HepG2 (cell line): ENCODE measurements around the gene SRRM4. TPM values are rescaled to one million over a fixed set of nuclear protein-coding genes. Genes with fewer than 3 reads are reported as not detected.

ENCODE experiments used
- FOSL2 ChIP-seq: sonication (generic); formaldehyde crosslinking; IDR thresholded peaks from 2 replicates; pipeline ENCODE4 v1.4.0; 2020; ENCODE audit warnings: missing genetic modification reagents
- SKI ChIP-seq: fragments of 450-650 bp; IDR thresholded peaks from one replicate; pipeline ENCODE4 v1.6.1; 2018; ENCODE audit warnings: mild to moderate bottlenecking; ENCODE audit not compliant: partially characterized antibody
- SOX13 ChIP-seq, 3 experiments: fragments of 450-650 bp in 1 of 3; sonication (generic) in 1 of 3; formaldehyde crosslinking in 1 of 3; IDR thresholded peaks in 2 of 3; conservative IDR thresholded peaks in 1 of 3; 2 replicates each; pipeline versions ENCODE4 v1.5.0 to v1.6.1; 2016 to 2020; ENCODE audit warnings: antibody characterized with exemption in 1 of 3, mild to moderate bottlenecking in 1 of 3, missing compliant biosample characterization in 1 of 3, missing genetic modification reagents in 1 of 3, moderate library complexity in 1 of 3
- ZBTB1 ChIP-seq: sonication (generic); formaldehyde crosslinking; IDR thresholded peaks from 2 replicates; pipeline ENCODE4 v1.4.0; 2020; ENCODE audit warnings: missing genetic modification reagents, borderline replicate concordance
- ZMAT3 ChIP-seq: sonication (generic); formaldehyde crosslinking; conservative IDR thresholded peaks from 2 replicates; pipeline ENCODE4 v1.7.0; 2021; ENCODE audit warnings: missing genetic modification reagents
- ZNF547 ChIP-seq: sonication (generic); formaldehyde crosslinking; IDR thresholded peaks from 2 replicates; pipeline ENCODE4 v1.5.1; 2020; ENCODE audit warnings: mild to moderate bottlenecking, missing genetic modification reagents
- ZNF703 ChIP-seq: sonication (generic); formaldehyde crosslinking; IDR thresholded peaks from 2 replicates; pipeline ENCODE4 v1.5.1; 2020; ENCODE audit warnings: missing genetic modification reagents, mild to moderate bottlenecking, moderate library complexity, borderline replicate concordance
- ZNF749 ChIP-seq: sonication (generic); formaldehyde crosslinking; IDR thresholded peaks from 2 replicates; pipeline ENCODE4 v1.8.0; 2022; ENCODE audit warnings: mild to moderate bottlenecking, missing genetic modification reagents, moderate library complexity, borderline replicate concordance
- polyA plus RNA-seq, 8 experiments: library from polyadenylated mRNA; depleted of rRNA in 3 of 8; stranded (reverse) in 7 of 8; unstranded in 1 of 8; fragments of >200 nt; fragmentation: Illumina TruSeq in 4 of 8; extraction: Trizol in 4 of 8; gene quantifications; 2 replicates each; pipeline versions ENCODE4 v1.2.1 to v1.2.3, GENCODE V29; 2011 to 2016; ENCODE audit warnings: low read depth in 4 of 8, missing spikeins in 1 of 8, mixed read lengths in 1 of 8; ENCODE audit not compliant: insufficient read depth in 1 of 8
- total RNA-seq, 5 experiments: library from RNA; depleted of rRNA; stranded (reverse); fragments of >200 nt; fragmentation: Illumina TruSeq; extraction: Trizol; gene quantifications; 2 replicates each; pipeline ENCODE4 v1.2.3, GENCODE V29; 2016; ENCODE audit warnings: low read depth in 1 of 5
- TF ChIP-seq, protein P1 (sequence below), 2 experiments: sonication (generic) in 1 of 2; formaldehyde crosslinking in 1 of 2; IDR thresholded peaks; 2 replicates each; pipeline versions ENCODE4 v1.5.1 to v1.6.1; 2011 to 2020; ENCODE audit warnings: borderline replicate concordance in 1 of 2, low read depth in 1 of 2, low read length in 1 of 2, mild to moderate bottlenecking in 1 of 2, missing genetic modification reagents in 1 of 2, moderate library complexity in 1 of 2
- TF ChIP-seq, protein P2 (sequence below): sonication (generic); formaldehyde crosslinking; IDR thresholded peaks from 2 replicates; pipeline ENCODE4 v1.5.0; 2020; ENCODE audit warnings: missing genetic modification reagents

SRRM4 gene
- total and polyA plus RNA-seq, 2 of the 13 experiments (the other 11 are each of a cell fraction or from before 2014, with no cell fraction given): not detected

DNA sequence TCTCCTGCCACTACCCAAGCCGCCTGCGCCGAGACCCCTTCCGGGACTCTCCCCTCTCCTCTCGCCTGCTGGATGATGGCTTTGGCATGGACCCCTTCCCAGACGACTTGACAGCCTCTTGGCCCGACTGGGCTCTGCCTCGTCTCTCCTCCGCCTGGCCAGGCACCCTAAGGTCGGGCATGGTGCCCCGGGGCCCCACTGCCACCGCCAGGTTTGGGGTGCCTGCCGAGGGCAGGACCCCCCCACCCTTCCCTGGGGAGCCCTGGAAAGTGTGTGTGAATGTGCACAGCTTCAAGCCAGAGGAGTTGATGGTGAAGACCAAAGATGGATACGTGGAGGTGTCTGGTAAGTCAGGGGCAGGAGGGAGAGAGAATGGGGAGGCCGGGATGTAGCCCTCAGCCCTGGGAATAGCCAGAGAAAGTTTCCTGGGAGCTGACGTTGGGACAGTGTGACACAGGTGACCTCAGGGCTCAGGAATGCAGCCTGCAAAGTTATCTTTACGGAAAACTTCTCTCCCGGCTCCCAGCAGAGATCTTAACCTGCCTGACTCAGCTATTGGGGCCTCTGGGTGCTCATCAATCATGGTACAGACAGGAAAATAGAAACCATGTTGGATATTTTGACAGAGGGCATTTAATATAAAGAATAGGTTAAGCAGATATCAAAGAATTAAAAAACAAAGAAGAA lies 198.1 kb downstream of the SRRM4 start (continued):
- TF ChIP-seq, protein P1, sequence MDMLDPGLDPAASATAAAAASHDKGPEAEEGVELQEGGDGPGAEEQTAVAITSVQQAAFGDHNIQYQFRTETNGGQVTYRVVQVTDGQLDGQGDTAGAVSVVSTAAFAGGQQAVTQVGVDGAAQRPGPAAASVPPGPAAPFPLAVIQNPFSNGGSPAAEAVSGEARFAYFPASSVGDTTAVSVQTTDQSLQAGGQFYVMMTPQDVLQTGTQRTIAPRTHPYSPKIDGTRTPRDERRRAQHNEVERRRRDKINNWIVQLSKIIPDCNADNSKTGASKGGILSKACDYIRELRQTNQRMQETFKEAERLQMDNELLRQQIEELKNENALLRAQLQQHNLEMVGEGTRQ (IDR thresholded peaks at IDR 0.05; ENCODE audit: low read depth, low read length): no peak
- TF ChIP-seq, protein P1 (CRISPR knock-in tag; IDR thresholded peaks at IDR 0.05; ENCODE audit: borderline replicate concordance): no peak
- TF ChIP-seq SKI (no peak), SOX13 (IDR thresholded peaks at IDR 0.05) (no peak), SOX13 (CRISPR knock-in tag; conservative IDR thresholded peaks at IDR 0.05 in 1 of 2, IDR thresholded peaks at IDR 0.05 in 1 of 2) (no peak), FOSL2 (CRISPR knock-in tag) (peak; percentile 63), ZMAT3 (CRISPR knock-in tag) (no peak), ZNF749 (no peak), ZNF547 (CRISPR knock-in tag) (no peak), ZBTB1 (no peak), ZNF703 (no peak)
- TF ChIP-seq, protein P2, sequence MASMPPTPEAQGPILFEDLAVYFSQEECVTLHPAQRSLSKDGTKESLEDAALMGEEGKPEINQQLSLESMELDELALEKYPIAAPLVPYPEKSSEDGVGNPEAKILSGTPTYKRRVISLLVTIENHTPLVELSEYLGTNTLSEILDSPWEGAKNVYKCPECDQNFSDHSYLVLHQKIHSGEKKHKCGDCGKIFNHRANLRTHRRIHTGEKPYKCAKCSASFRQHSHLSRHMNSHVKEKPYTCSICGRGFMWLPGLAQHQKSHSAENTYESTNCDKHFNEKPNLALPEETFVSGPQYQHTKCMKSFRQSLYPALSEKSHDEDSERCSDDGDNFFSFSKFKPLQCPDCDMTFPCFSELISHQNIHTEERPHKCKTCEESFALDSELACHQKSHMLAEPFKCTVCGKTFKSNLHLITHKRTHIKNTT: no peak
